DND-41 (cell line): Measurements from ENCODE around the gene BEX3.

Experiments used
- ATAC-seq: fragments of 200-7000 bp; cut with Tn5 transposase; 3 replicates; pipeline ENCODE4 v1.9.1; 2021; ENCODE audit warnings: low read depth; ENCODE audit not compliant: insufficient read depth
- DNase-seq: peaks from one replicate; pipeline ENCODE4 v3.0.0-alpha.2; 2020
- H2AFZ ChIP-seq: 2 replicates; pipeline ENCODE4 v1.6.0; 2012; ENCODE audit warnings: low read depth, low read length
- H3K27ac ChIP-seq: 2 replicates; pipeline ENCODE4 v1.5.1; 2012; ENCODE audit warnings: low read length, inconsistent platforms
- H3K27me3 ChIP-seq: fragments of 200-600 bp; sonication (generic); 2 replicates; pipeline ENCODE4 v1.6.0; 2012; ENCODE audit warnings: low read length, mild to moderate bottlenecking, inconsistent platforms; ENCODE audit not compliant: insufficient read depth, poor library complexity
- H3K36me3 ChIP-seq: 2 replicates; pipeline ENCODE4 v1.5.1; 2012; ENCODE audit warnings: low read length, inconsistent platforms; ENCODE audit not compliant: insufficient read depth
- H3K4me1 ChIP-seq: 2 replicates; pipeline ENCODE4 v1.5.1; 2012; ENCODE audit warnings: mild to moderate bottlenecking, low read length; ENCODE audit not compliant: insufficient read depth
- H3K4me2 ChIP-seq: 2 replicates; pipeline ENCODE4 v1.6.0; 2012; ENCODE audit warnings: mild to moderate bottlenecking, moderate library complexity, low read length, inconsistent platforms; ENCODE audit not compliant: insufficient read depth
- H3K4me3 ChIP-seq, 2 experiments: fragments of 200-600 bp in 1 of 2; shearing (Covaris generic) in 1 of 2; 2 replicates each; pipeline ENCODE4 v1.5.1; 2012 to 2016; ENCODE audit warnings: inconsistent platforms in 2 of 2, low read length in 2 of 2, mild to moderate bottlenecking in 2 of 2, low read depth in 1 of 2, moderate library complexity in 1 of 2
- H3K79me2 ChIP-seq: 2 replicates; pipeline ENCODE4 v1.6.0; 2012; ENCODE audit warnings: low read length, inconsistent platforms; ENCODE audit not compliant: insufficient read depth
- H3K9ac ChIP-seq: 2 replicates; pipeline ENCODE4 v1.6.0; 2012; ENCODE audit warnings: low read depth, mild to moderate bottlenecking, inconsistent platforms, low read length, moderate library complexity
- H3K9me3 ChIP-seq: 2 replicates; pipeline ENCODE4 v1.5.1; 2012; ENCODE audit warnings: low read length, moderate library complexity, mild to moderate bottlenecking, inconsistent platforms; ENCODE audit not compliant: insufficient read depth, severe bottlenecking
- H4K20me1 ChIP-seq: 2 replicates; pipeline ENCODE4 v1.6.0; 2012; ENCODE audit warnings: low read length; ENCODE audit not compliant: insufficient read depth
- CTCF ChIP-seq: IDR thresholded peaks from 2 replicates; pipeline ENCODE4 v1.5.1; 2012; ENCODE audit warnings: borderline replicate concordance, low read length, moderate library complexity, mild to moderate bottlenecking; ENCODE audit not compliant: poor library complexity, severe bottlenecking; ENCODE audit errors: extremely low read depth
- EZH2 ChIP-seq: IDR thresholded peaks from 3 replicates; pipeline ENCODE4 v1.6.1; 2012; ENCODE audit warnings: borderline replicate concordance, low read depth, mild to moderate bottlenecking, moderate library complexity, low read length, inconsistent platforms; ENCODE audit not compliant: severe bottlenecking

The BEX3 gene

GRCh38 chrX:103417370-103417769 is 41.0 kb downstream of the BEX3 start:
- Histone ChIP-seq H3K27me3 (no peaks in the 10 kb centered on the region), H3K9ac (no peak overlapping the region), H3K27ac (no peak overlapping the region), H3K36me3 (no peaks in the 10 kb centered on the region), H3K79me2 (no peaks in the 10 kb centered on the region), H3K4me2 (no peak overlapping the region), H3K4me3 (no peak overlapping the region), H3K4me1 (no peaks in the 10 kb centered on the region), H2AFZ (no peak overlapping the region), H3K9me3 (no peaks in the 10 kb centered on the region), H4K20me1 (no peaks in the 10 kb centered on the region)
- no peak for TF ChIP-seq EZH2
- TF ChIP-seq CTCF, result no peak
- ATAC-seq (no peak), DNase-seq (no peak)

GRCh38 chrX:103417933-103418332 is 41.6 kb downstream of the BEX3 start:
- Histone ChIP-seq H3K4me2 (no peak overlapping the region), H3K9ac (no peak overlapping the region), H3K9me3 (no peaks in the 10 kb centered on the region), H3K79me2 (no peaks in the 10 kb centered on the region), H2AFZ (no peak overlapping the region), H3K4me1 (no peaks in the 10 kb centered on the region), H3K36me3 (no peaks in the 10 kb centered on the region), H4K20me1 (no peaks in the 10 kb centered on the region), H3K27ac (no peak overlapping the region), H3K4me3 (no peak overlapping the region), H3K27me3 (no peaks in the 10 kb centered on the region)
- TF ChIP-seq CTCF, result no peak
- TF ChIP-seq EZH2, result no peak
- ATAC-seq, result no peak
- DNase-seq, result no peak

- Histone ChIP-seq H3K9me3 (no peaks in the 10 kb centered on the region), H3K9ac (no peak overlapping the region), H3K4me3 (no peak overlapping the region), H3K27me3 (no peaks in the 10 kb centered on the region), H4K20me1 (no peaks in the 10 kb centered on the region), H3K4me1 (no peaks in the 10 kb centered on the region), H3K27ac (no peak overlapping the region), H3K36me3 (no peaks in the 10 kb centered on the region), H3K79me2 (no peaks in the 10 kb centered on the region), H3K4me2 (no peak overlapping the region), H2AFZ (no peak overlapping the region)
- no peak for TF ChIP-seq EZH2
- no peak for TF ChIP-seq CTCF
- ATAC-seq (no peak), DNase-seq (no peak)
These were observed 42.5 kb downstream of the BEX3 start for GRCh38 chrX:103418811-103419340.
